ENCODE data around the gene ADPRHL1.

The ADPRHL1 gene

GRCh38 chr13:113489171-113489548 is 35.9 kb upstream of the ADPRHL1 start:
- no peak for TF ChIP-seq CTCF (conservative IDR thresholded peaks at IDR 0.05)
- no peak overlapping the region for H3K27ac ChIP-seq

DNA sequence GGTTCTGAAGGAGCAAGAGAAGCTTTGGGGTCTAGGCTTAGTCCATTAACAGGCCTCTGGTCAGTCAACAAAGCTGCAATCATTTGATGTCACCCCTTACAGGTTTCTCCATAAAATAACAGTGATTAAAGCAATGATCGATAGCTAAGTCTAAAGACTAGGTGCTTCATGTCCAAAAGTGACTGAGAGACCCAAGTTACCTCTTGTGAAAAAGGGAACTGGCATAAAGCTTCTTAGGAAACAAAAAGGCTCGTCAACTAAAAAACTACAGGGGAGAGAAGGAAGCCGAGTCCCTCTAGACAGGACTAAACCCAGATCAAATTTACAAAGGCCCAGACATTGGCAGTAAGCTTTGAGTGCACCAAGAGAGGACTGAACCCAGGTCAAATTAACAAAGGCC is 35.0 kb upstream of the ADPRHL1 start:
- no peak overlapping the region for H3K27ac ChIP-seq

GRCh38 chr13:113486698-113487097 is 33.4 kb upstream of the ADPRHL1 start:
- H3K27ac ChIP-seq, result no peak overlapping the region
- TF ChIP-seq CTCF (conservative IDR thresholded peaks at IDR 0.05), result no peak

More for the DNA sequence above, 35.0 kb upstream of the ADPRHL1 start:
- no peak for TF ChIP-seq CTCF (conservative IDR thresholded peaks at IDR 0.05)

DNA sequence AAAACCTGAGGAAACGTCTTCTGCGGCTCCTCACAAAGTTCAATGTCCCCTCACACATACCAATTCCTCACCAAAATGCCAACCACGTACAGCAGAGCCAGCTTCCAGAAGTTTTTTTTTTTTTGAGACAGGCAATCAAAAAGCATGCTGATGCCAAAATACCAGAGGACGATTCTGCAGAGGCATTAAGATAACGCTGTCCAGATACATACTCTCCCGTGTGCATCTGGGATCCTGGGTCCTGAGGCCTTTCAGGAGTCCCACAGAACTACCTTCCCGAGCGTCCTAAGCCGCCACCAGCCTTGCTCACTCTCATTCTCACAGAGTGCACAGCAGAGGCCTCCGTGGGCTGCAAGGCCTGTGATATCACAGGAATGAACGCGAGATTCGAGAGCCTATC is 32.3 kb upstream of the ADPRHL1 start:
- TF ChIP-seq CTCF (conservative IDR thresholded peaks at IDR 0.05), result no peak
- H3K27ac ChIP-seq, result no peak overlapping the region

DNA sequence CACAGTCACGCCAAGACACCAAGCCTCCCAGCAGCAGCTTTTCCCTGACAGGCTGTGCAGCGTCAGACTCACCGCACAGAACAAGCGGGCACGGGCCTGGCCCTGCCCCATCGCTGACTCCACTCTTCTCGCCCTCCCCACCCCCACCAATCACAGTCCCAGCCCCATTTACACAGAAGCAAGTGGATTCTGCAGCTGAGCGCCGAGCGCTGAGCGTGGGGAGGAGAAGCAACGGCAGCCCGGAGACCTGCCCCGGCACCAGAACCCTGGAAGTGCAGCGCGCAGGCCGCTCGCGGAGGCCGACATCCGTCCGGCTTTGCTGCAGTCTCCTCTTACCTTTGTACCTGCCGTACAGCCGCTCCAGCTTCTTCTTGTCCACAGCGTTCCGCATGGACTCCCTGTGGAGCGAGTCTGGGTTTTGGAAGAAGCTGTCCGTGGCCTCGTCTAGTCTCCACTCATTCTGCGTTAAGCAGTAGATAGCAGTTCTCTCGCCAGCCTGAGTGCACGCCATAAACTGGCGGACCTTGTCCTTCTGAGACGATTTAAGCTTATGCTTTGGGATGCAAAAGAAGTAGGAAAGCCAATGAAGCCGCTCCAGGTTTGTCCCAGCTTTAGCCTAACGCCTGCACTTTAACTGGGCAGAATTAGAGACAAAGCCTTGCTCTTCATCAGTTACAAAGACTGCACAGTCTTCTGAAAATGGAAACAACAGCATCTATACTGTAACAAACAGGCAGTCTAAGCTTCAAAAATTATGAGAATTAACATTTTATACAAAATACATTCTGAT is 30.4 kb upstream of the ADPRHL1 start:
- no peak overlapping the region for H3K27ac ChIP-seq
- no peak for TF ChIP-seq CTCF (conservative IDR thresholded peaks at IDR 0.05)

DNA sequence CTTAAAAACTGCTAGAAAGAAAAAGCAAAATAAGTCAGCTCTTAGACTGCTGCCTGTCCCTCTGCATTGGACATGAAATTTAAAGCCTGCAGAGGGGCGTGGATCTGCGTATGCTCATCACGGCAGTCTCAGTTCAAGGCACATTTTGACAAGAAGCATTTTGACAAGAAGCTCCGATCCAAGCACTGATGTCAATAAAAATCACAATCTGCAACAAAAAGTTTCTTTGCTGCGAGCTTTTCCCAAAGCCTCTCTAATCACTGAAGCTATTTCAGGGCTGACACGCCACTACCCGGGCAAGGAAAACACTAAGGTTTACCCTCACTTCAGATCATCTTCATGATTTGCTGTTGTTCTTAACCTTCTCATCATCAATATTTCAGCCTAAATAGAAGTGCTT is 29.8 kb upstream of the ADPRHL1 start:
- no peak overlapping the region for H3K27ac ChIP-seq
- no peak for TF ChIP-seq CTCF (conservative IDR thresholded peaks at IDR 0.05)

GRCh38 chr13:113479179-113479578 is 25.9 kb upstream of the ADPRHL1 start:
- no peak for TF ChIP-seq CTCF (conservative IDR thresholded peaks at IDR 0.05)
- no peak overlapping the region for H3K27ac ChIP-seq
